GM23338 (cell line): ENCODE data around the gene LYPD4. TPM values are rescaled to one million over a fixed set of nuclear protein-coding genes. Genes with fewer than 3 reads are reported as not detected.

ENCODE experiments used
- ATAC-seq: fragments of 200-7000 bp; cut with Tn5 transposase; 3 replicates; pipeline ENCODE4 v1.9.1; 2020
- DNase-seq: peaks from one replicate; pipeline ENCODE4 v3.0.0-alpha.2; 2015; ENCODE audit warnings: low spot score
- H2AFZ ChIP-seq: fragments of 200-600 bp; sonication (generic); 2 replicates; pipeline ENCODE4 v1.8.0; 2016; ENCODE audit warnings: antibody characterized with exemption, mild to moderate bottlenecking, moderate library complexity
- H3F3A ChIP-seq: fragments of 200-600 bp; sonication (generic); replicated peaks from 2 replicates; pipeline ENCODE4 v1.8.0; 2017; ENCODE audit warnings: antibody characterized with exemption, mixed run types, low read depth
- H3K27ac ChIP-seq: fragments of 200-600 bp; sonication (generic); 2 replicates; pipeline ENCODE4 v1.6.1; 2016; ENCODE audit warnings: low read depth
- H3K27me3 ChIP-seq: fragments of 200-600 bp; sonication (generic); 2 replicates; pipeline ENCODE4 v1.8.0; 2016; ENCODE audit warnings: mild to moderate bottlenecking, mixed run types, moderate library complexity; ENCODE audit not compliant: insufficient read depth
- H3K36me3 ChIP-seq: fragments of 200-600 bp; sonication (generic); 2 replicates; pipeline ENCODE4 v1.8.0; 2016; ENCODE audit warnings: mild to moderate bottlenecking; ENCODE audit not compliant: insufficient read depth
- H3K4me1 ChIP-seq: fragments of 200-600 bp; sonication (generic); 2 replicates; pipeline ENCODE4 v1.8.0; 2016; ENCODE audit warnings: mild to moderate bottlenecking, moderate library complexity; ENCODE audit not compliant: insufficient read depth
- H3K4me2 ChIP-seq: fragments of 200-600 bp; sonication (generic); 2 replicates; pipeline ENCODE4 v1.7.1; 2017; ENCODE audit warnings: mixed run types
- H3K4me3 ChIP-seq: fragments of 200-600 bp; sonication (generic); 2 replicates; pipeline ENCODE4 v1.6.1; 2016; ENCODE audit warnings: mixed run types
- H3K79me2 ChIP-seq: fragments of 200-600 bp; sonication (generic); replicated peaks from 2 replicates; pipeline ENCODE4 v1.8.0; 2017; ENCODE audit warnings: mild to moderate bottlenecking; ENCODE audit not compliant: insufficient read depth
- H3K9me2 ChIP-seq: fragments of 200-600 bp; sonication (generic); 2 replicates; pipeline ENCODE4 v1.8.0; 2017; ENCODE audit not compliant: insufficient read depth
- H4K20me1 ChIP-seq: fragments of 200-600 bp; sonication (generic); replicated peaks from 2 replicates; pipeline ENCODE4 v1.8.0; 2017; ENCODE audit warnings: mild to moderate bottlenecking; ENCODE audit not compliant: insufficient read depth
- H3K27ac Mint-ChIP-seq: 2 replicates; pipeline ENCODE4 v1.8.0; 2020; ENCODE audit warnings: inconsistent platforms, mild to moderate bottlenecking, moderate library complexity, mixed read lengths
- H3K27me3 Mint-ChIP-seq: 3 replicates; pipeline ENCODE4 v1.8.0; 2022; ENCODE audit warnings: low read depth, mild to moderate bottlenecking, moderate library complexity, mixed read lengths, inconsistent platforms; ENCODE audit not compliant: insufficient read depth, poor library complexity
- H3K36me3 Mint-ChIP-seq: 3 replicates; pipeline ENCODE4 v1.8.0; 2021; ENCODE audit warnings: low read depth, mild to moderate bottlenecking, inconsistent platforms, moderate library complexity, mixed read lengths
- H3K4me1 Mint-ChIP-seq: 3 replicates; pipeline ENCODE4 v1.8.0; 2020; ENCODE audit warnings: mild to moderate bottlenecking, inconsistent platforms, mixed read lengths
- H3K4me3 Mint-ChIP-seq: 3 replicates; pipeline ENCODE4 v1.8.0; 2021; ENCODE audit warnings: moderate library complexity, mild to moderate bottlenecking, inconsistent platforms, mixed read lengths
- H3K9me3 Mint-ChIP-seq: 3 replicates; pipeline ENCODE4 v1.8.0; 2020; ENCODE audit warnings: moderate library complexity, mild to moderate bottlenecking, inconsistent platforms, mixed read lengths
- CTCF ChIP-seq, 2 experiments: fragments of 200-600 bp in 1 of 2; sonication (generic) in 1 of 2; conservative IDR thresholded peaks; 2 replicates each; pipeline versions ENCODE4 v1.5.1 to v1.6.1; 2016 to 2017; ENCODE audit warnings: antibody characterized with exemption in 2 of 2, low read depth in 2 of 2, mild to moderate bottlenecking in 2 of 2, moderate library complexity in 1 of 2
- ETS1 ChIP-seq: IDR thresholded peaks from 2 replicates; pipeline ENCODE4 v1.6.1; 2016; ENCODE audit warnings: antibody characterized with exemption
- EZH2phosphoT487 ChIP-seq: fragments of 200-600 bp; sonication (generic); IDR thresholded peaks from one replicate; pipeline ENCODE4 v1.8.1; 2018; ENCODE audit warnings: antibody characterized with exemption; ENCODE audit not compliant: unreplicated experiment
- JUNB ChIP-seq: IDR thresholded peaks from one replicate; pipeline ENCODE4 v1.6.1; 2016; ENCODE audit warnings: antibody characterized with exemption; ENCODE audit not compliant: unreplicated experiment
- NANOG ChIP-seq: IDR thresholded peaks from 2 replicates; pipeline ENCODE4 v1.6.1; 2016; ENCODE audit warnings: antibody characterized with exemption, borderline replicate concordance
- REST ChIP-seq: IDR thresholded peaks from one replicate; pipeline ENCODE4 v1.6.1; 2018; ENCODE audit warnings: antibody characterized with exemption; ENCODE audit not compliant: unreplicated experiment
- ZNF114 ChIP-seq: fragments of 250-450 bp; sonication (Bioruptor Pico); IDR thresholded peaks from 2 replicates; pipeline ENCODE4 v1.5.0; 2020; ENCODE audit warnings: mild to moderate bottlenecking, moderate library complexity
- ZNF462 ChIP-seq: fragments of 250-450 bp; sonication (Bioruptor Pico); IDR thresholded peaks from 2 replicates; pipeline ENCODE4 v1.5.0; 2020; ENCODE audit warnings: mild to moderate bottlenecking, moderate library complexity
- polyA plus RNA-seq: library from polyadenylated mRNA; unstranded; fragments of >200 nt; fragmentation: Nextera tagmentation; extraction: Ambion mirVana; gene quantifications from 2 replicates; pipeline ENCODE4 v1.2.1, GENCODE V29; 2016
- total RNA-seq: library from RNA; depleted of rRNA; stranded (reverse); fragments of >200 nt; shearing (Covaris generic); gene quantifications from 2 replicates; pipeline ENCODE4 v1.2.3, GENCODE V29; 2014

LYPD4 gene
- total and polyA plus RNA-seq, 2 experiments from 2014 or later, result not detected

GRCh38 chr19:41843371-41843770 lies 1.1 kb downstream of the LYPD4 start:
- H3K4me3 Mint-ChIP-seq, result no peak overlapping the region
- H3K27ac Mint-ChIP-seq, result no peak overlapping the region
- ATAC-seq (no peak), DNase-seq (no peak)
- H3K27me3 Mint-ChIP-seq, result peaks cover 18% of the 10 kb centered on the region
- no peak overlapping the region for H3K4me2 ChIP-seq
- no peaks in the 10 kb centered on the region; the same call in 2 of the 3 replicates for H3K4me1 Mint-ChIP-seq
- H3K27ac ChIP-seq, result no peak overlapping the region
- H3K79me2 ChIP-seq, result no peaks in the 10 kb centered on the region
- no peak overlapping the region for H3K4me3 ChIP-seq
- no peak overlapping the region for H2AFZ ChIP-seq
- H3K36me3 ChIP-seq, result no peaks in the 10 kb centered on the region
- H3K27me3 ChIP-seq, result no peaks in the 10 kb centered on the region
- H3K9me3 Mint-ChIP-seq, result peaks cover 14% of the 10 kb centered on the region; the same call in 2 of the 3 replicates
- H3F3A ChIP-seq, result no peaks in the 10 kb centered on the region
- peaks cover 5% of the 10 kb centered on the region; the same call in 2 of the 3 replicates for H3K36me3 Mint-ChIP-seq
- no peaks in the 10 kb centered on the region for H3K9me2 ChIP-seq
- no peaks in the 10 kb centered on the region for H4K20me1 ChIP-seq
- TF ChIP-seq ZNF114 (no peak), ETS1 (no peak), NANOG (no peak), EZH2phosphoT487 (no peak), REST (no peak), CTCF (conservative IDR thresholded peaks at IDR 0.05; ENCODE audit: low read depth in 2 of 2) (no peak), ZNF462 (no peak), JUNB (no peak)
- no peaks in the 10 kb centered on the region for H3K4me1 ChIP-seq
